GM18870 (cell line): ENCODE measurements around the gene TRIM52.
A peak's percentile ranks its signal among the peaks of the same experiment; 100 is the strongest.
"Not testable (repeated sequence)": the region's sequence is repeated elsewhere in the genome, so short reads cannot be mapped to it uniquely, and the experiment has no call there.

ENCODE experiments used
- ATAC-seq: cut with Tn5 transposase; IDR thresholded peaks from one replicate; pipeline ENCODE4 v1.9.1; 2021; ENCODE audit warnings: moderate library complexity; ENCODE audit not compliant: unreplicated experiment

Gene TRIM52

DNA sequence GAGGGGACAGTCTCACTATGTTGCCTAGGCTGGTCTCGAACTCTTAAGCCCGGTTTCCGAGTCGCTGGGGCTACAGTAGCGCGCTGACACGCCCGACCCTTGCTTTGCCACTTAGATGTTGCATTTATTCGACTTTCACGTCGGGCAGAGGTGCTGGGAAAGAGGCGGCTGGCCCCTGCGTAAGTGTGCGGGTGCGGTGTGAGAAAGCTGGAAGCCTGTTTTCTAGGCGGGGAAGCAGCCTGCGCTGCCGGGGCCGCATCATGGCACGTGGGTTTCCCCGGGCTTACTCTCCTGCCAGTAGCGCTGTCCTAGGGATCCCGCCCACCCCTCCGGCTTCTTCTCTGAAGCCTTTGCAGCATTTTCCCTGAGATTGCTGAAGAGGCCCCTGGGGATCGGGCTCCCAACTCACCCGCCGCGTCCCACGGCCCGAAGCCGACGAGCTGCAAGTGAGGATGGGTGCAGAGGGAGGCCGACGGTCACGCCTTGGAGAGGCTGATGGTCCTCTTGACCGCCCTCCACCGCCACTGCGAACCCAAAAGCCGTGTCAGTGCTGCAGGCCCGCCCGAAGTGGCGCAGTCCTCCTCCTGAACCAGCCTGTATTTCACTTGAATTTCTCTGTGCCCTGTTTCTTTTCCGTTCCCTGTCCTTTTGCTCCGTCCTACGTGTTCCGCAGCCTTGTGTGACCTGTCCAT, 43.7 kb downstream of the TRIM52 start:
- ATAC-seq = no peak

DNA sequence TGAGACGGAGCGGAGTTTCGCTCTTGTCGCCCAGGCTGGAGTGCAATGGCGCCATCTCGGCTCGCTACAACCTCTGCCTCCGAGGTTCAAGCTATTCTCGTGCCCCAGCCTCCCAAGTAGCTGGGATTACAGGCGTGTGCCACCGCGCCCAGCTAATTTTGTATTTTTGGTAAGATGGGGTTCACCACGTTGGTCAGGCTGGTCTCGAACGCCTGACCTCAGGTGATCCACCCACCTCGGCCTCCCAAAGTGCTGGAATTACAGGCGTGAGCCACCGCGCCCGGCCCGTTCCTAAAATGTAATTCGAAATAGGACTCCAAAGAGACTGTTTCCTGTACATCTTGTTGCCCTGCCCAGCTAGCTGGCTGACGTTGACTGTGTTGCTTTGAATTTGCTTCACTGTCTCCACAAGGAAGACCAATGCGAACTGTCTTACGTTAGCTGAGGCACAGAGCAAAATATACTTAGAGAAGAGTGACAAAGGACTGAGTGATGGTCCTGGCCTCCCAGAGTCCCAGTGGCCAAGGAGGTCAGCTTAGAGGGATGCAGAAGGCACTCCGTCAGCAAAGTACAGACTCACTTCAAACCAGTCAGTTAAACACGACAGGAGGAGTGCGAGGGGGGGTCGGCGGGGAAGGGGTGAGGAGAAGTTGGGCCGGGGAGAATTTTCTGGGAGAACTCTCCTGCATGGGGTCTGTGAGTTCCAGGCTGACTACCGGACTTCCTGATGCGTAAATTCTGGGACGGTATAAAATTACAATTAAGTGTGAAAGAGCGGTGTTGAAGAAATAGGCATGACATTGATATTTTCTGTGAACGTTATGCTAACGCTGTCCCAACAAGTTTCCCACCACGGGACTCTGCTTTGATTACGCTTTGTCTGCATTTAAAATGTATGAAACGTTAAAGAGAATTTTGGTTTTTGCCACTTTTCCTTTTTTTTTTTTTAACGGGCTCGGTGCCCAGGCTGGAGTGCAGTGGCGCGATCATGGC, 44.6 kb downstream of the TRIM52 start:
- no peak for ATAC-seq

DNA sequence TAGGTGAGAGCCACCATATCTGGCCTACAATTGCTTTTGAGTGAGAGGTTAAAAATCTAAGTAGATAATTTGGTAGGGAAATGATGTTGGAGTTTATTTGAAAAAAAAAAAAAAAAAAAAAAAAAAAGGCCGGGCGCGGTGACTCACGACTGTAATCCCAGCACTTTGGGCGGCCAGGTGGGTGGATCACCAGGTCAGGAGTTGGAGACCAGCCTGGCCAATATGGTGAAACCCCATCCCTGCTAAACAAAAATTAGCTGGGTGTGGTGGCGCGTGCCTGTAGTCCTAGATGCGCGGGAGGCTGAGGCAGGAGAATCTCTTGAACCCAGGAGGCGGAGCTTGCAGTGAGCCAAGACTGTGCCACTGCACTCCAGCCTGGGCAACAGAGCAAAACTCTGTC, 46.7 kb downstream of the TRIM52 start:
- not testable (repeated sequence) for ATAC-seq

DNA sequence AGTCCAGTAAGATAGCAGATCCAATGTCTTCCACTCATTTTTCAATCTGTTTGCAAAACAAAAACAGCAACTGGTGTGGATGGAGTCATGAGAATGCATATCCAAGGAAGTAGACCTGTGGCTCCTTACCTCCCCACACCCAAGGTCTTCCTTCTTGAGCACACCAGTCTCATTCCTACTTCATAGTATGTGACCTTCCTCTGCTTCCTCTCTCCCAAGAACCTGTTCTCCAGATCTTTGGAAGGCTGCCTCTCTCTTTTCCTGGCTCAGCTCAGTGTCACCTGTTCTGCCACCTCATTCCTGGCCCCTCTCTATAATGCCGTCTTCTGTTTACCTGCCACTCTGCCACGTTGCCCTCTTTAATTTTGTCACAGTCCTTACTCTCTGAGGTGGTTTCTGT, 48.0 kb downstream of the TRIM52 start:
- no peak for ATAC-seq

DNA sequence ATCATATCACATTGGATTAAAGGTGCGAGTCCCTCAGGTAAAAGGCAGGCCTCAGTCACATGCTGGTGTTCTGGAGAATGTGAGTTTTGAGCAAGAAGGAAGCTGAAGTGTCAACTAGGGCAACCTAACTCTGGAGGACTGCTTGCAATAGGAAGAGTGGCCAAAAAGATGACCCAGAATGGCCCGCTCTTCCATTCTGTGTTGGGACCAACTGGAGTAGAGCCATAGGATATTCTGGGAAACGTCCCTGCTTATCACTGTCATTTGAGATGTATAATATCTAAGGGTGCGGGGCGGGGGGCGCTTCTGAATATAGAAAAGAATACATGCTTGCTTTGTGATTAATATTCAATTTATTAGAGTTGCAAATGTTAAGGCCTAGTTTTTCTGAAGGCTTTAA, 48.9 kb downstream of the TRIM52 start:
- no peak for ATAC-seq

DNA sequence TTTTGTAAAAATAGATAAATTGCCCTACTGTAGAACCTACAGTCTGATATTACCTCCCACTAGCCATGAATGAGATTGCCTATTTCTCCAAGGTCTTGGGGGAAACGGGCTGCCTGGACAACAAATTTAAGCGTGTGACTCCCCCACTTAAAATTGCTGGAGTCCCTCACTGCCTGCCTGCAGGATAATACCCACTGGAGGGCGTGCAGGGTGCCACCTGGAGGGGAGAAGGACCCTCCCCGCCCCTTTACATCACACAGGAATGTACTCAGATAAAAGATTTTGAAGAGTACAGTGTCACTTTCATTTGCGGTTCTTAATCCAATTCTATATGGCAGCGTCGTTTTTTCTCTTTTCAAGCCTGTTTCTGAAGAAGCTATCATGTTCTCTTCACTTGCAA, 49.7 kb downstream of the TRIM52 start:
- no peak for ATAC-seq

DNA sequence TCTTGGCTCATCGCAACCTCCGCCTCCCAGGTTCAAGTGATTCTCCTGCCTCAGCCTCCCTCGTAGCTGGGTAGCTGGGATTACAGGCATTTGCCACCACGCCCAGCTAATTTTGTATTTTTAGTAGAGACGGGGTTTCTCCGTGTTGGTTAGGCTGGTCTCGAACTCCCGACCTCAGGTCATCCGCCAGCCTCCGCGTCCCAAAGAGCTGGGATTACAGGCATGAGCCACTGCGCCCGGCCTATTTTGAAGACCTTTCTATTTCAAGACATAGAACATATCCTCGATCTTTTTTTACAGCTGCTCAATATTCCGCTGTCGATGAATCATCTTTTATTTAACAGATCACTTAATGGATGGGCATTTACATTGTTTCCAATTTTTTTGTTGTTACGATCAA, 50.2 kb downstream of the TRIM52 start:
- ATAC-seq = not testable (repeated sequence)

DNA sequence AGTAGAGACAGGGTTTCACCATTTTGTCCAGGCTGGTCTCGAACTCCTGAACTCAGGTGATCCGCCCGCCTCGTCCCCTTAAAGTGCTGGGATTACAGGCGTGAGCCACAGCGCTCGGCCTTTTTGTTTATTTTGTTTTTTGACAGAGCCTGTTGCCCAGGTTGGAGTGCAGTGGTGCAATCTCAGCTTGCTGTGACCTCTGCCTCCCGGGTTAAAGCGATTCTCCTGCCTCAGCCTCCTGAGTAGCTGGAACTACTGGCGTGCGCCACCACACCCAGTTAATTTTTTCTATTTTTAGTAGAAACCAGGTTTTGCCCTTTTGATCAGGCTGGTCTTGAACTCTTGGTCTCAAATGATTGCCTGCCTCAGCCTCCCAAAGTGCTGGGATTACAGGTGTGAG, 50.8 kb downstream of the TRIM52 start:
- not testable (repeated sequence) for ATAC-seq

DNA sequence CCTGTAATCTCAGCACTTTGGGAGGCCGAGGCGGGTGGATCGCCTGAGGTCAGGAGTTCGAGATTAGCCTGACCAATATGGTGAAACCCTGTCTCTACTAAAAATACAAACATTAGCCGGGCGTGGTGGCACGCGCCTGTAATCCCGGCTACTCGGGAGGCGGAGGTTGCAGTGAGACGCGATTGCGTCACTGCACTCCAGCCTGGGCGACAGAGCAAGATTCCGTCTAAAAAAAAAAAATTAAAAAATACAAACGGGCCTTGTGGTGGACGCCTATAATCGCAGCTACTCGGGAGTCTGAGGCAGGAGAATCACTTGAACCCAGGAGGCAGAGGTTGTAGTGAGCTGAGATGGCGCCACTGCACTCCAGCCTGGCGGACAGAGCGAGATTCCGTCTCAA, 51.9 kb downstream of the TRIM52 start:
- not testable (repeated sequence) for ATAC-seq

DNA sequence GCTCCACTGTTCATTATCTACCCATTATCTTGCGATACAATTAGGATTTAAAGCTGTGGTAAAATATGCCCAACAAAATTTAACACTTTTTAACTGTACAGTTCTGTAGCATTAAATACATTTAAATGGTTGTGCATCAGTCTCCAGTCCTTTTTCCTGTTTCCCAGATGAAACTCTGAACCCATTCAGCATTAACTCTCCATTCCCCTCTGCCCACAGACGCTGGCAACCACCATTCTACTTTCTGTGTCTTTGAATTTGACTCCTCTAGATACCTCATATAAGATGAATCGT, 53.0 kb downstream of the TRIM52 start:
- no peak for ATAC-seq

DNA sequence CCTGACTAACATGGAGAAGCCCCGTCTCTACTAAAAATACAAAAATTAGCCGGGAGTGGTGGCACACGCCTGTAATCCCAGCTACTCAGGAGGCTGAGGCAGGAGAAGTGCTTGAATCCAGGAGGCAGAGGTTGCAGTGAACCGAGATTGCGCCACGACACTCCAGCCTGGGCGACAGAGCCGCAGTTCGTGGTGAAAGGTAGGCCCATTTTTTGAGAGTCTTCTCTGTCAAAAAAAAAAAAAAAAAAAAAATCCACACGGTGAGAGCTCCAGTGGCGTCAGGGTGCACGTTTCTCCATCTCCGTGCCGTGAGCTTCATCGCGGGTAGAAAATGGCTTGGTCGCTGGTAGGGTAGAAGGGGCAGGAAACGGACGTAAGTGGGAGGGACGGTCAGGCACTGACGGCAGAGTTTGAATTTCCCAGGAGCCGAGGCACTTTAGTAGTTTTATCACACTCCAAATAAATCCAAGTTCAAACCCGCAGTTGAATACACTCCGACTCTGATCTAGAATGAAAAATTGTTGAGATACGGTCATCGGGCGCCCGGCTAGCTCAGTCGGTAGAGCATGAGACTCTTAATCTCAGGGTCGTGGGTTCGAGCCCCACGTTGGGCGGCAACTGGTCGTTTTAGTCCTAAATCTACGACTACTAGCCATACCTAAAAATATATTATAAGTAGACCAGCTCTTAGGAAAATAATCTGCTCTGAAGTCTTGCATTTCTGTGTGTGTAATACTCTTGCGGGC, 53.6 kb downstream of the TRIM52 start:
- ATAC-seq = no peak

DNA sequence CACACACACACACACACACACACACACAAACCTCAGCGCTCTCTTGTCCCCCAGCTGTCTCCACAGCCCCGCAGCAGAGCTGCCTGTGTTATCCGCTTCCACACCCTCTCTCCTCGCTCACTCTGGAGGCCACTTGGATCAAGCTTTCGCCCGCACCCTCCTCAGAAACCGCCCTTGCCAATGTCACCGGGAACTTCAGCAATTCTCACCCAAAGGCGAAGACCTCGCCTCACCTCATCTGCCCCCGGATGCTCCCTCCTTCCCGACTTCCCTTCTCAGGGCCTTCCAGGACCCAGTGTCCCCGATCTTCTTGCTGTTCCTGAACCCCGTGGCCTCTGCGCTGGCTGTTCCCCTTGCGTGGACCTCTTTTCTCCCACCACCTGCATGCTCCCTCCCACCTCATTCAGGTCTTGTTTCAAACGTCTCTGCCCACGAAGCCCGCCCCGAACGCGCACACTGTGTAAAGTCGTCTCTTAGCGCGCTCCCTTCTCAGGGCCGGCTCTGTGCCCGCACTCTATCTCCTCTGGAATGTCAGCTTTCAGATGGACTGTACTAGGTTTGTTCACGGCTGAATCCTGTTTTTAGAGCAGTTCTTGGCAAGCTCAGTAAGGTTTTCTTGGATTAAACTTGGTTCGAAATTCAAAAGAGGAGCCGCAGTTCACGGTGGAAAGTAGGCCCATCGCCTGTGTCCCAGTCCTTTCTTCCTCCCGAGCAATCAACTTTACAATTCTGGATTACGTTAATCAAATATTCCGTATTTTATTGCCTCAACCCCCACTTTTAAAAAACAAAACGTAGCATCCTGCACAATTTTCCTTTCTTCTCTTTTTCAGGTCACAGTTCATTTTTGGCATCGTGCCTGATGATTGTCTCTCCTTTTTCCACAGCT, 54.9 kb downstream of the TRIM52 start:
- peak; percentile 10 for ATAC-seq
